Ovary (tissue), 3 donors: ENCODE results near the gene ADAMTSL5.

Source experiments
- EP300 ChIP-seq: sonication (generic); formaldehyde crosslinking; IDR thresholded peaks from one replicate; pipeline ENCODE4 v1.6.1; 2017; ENCODE audit warnings: antibody characterized with exemption
- POLR2A ChIP-seq: fragments of 450-650 bp; IDR thresholded peaks from one replicate; pipeline ENCODE4 v1.6.1; 2017; ENCODE audit warnings: antibody characterized with exemption, mild to moderate bottlenecking, moderate library complexity
- TF ChIP-seq, protein P1 (sequence below), 3 donors: fragments of 450-650 bp in 2 of 3; fragments of 200-600 bp in 1 of 3; IDR thresholded peaks; one replicate each; pipeline versions ENCODE4 v1.5.1 to v1.8.0; 2016 to 2022; ENCODE audit warnings: antibody characterized with exemption in 3 of 3, mild to moderate bottlenecking in 1 of 3
- donor health status: DM: no; HTN: no; CAD: no.

DNA sequence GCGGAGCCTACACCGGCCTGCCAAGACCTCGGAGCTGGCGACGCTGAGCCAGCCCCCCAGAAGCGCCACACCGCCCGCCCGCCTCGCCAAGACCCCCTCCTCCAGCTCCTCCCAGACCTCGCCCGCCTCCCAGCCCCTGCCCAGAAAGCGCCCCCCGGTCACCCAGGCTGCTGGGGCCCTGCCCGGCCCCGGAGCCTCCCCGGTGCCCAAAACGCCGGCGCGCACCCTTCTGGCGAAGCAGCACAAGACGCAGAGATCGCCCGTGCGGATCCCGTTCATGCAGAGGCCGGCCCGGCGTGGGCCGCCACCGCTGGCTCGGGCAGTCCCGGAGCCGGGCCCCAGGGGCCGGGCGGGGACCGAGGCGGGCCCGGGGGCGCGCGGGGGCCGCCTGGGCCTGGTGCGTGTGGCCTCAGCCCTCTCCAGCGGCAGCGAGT, 44.0 kb downstream of the ADAMTSL5 start:
- TF ChIP-seq, protein P1, sequence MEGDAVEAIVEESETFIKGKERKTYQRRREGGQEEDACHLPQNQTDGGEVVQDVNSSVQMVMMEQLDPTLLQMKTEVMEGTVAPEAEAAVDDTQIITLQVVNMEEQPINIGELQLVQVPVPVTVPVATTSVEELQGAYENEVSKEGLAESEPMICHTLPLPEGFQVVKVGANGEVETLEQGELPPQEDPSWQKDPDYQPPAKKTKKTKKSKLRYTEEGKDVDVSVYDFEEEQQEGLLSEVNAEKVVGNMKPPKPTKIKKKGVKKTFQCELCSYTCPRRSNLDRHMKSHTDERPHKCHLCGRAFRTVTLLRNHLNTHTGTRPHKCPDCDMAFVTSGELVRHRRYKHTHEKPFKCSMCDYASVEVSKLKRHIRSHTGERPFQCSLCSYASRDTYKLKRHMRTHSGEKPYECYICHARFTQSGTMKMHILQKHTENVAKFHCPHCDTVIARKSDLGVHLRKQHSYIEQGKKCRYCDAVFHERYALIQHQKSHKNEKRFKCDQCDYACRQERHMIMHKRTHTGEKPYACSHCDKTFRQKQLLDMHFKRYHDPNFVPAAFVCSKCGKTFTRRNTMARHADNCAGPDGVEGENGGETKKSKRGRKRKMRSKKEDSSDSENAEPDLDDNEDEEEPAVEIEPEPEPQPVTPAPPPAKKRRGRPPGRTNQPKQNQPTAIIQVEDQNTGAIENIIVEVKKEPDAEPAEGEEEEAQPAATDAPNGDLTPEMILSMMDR (IDR thresholded peaks at IDR 0.05) = no peak
- TF ChIP-seq POLR2A (no peak), EP300 (no peak)
